IMR-90 (cell line): Measurements from ENCODE around the gene GARIN6. TPM values are rescaled to one million over a fixed set of nuclear protein-coding genes. Genes with fewer than 3 reads are reported as not detected.

ENCODE experiments used
- ATAC-seq: fragments of 200-7000 bp; cut with Tn5 transposase; 2 replicates; pipeline ENCODE4 v1.9.1; 2020; ENCODE audit warnings: low read depth, mild to moderate bottlenecking, moderate library complexity
- BruUV-seq: library from RNA; stranded (reverse); fragments of 400-500 nt; replicated peaks from 2 replicates; lab custom pipeline; 2021; lab: Mats Ljungman, UMichigan
- CTCF ChIA-PET: fragments of 300-600 bp; formaldehyde crosslinking; extraction: SDS; loops from one replicate; lab custom pipeline; 2021; ENCODE audit warnings: antibody characterized with exemption; lab: Yijun Ruan, JAX
- POLR2A ChIA-PET: fragments of 300-600 bp; sonication (Branson Sonifier 250); formaldehyde crosslinking; loops from one replicate; lab custom pipeline; 2022; ENCODE audit warnings: antibody characterized with exemption; ENCODE audit not compliant: unreplicated experiment; lab: Charles Lee
- DNase-seq: peaks from one replicate; pipeline ENCODE4 v3.0.0; 2013
- H2AFZ ChIP-seq: replicated peaks from 2 replicates; pipeline ENCODE3; 2013; ENCODE audit warnings: low read length, mild to moderate bottlenecking; ENCODE audit not compliant: poor library complexity
- H2AK5ac ChIP-seq: 2 replicates; pipeline ENCODE4 v1.6.1; 2013; ENCODE audit warnings: low read depth, low read length, inconsistent platforms
- H2AK9ac ChIP-seq: replicated peaks from 2 replicates; pipeline ENCODE3; 2013; ENCODE audit warnings: mild to moderate bottlenecking, low read depth, low read length, moderate library complexity; ENCODE audit not compliant: poor library complexity
- H2BK120ac ChIP-seq: 2 replicates; pipeline ENCODE4 v1.6.1; 2013; ENCODE audit warnings: low read depth, low read length, inconsistent platforms
- H2BK15ac ChIP-seq: 3 replicates; pipeline ENCODE4 v1.6.1; 2013; ENCODE audit warnings: low read depth, low read length, inconsistent platforms
- H2BK20ac ChIP-seq: 2 replicates; pipeline ENCODE4 v1.6.1; 2013; ENCODE audit warnings: low read depth, mild to moderate bottlenecking, inconsistent platforms, low read length, moderate library complexity
- H2BK5ac ChIP-seq: 2 replicates; pipeline ENCODE4 v1.6.1; 2013; ENCODE audit warnings: mild to moderate bottlenecking, low read depth, low read length, inconsistent platforms; ENCODE audit not compliant: poor library complexity, severe bottlenecking
- H3K14ac ChIP-seq: replicated peaks from 2 replicates; pipeline ENCODE4 v1.6.1; 2013; ENCODE audit warnings: low read depth, low read length, inconsistent platforms
- H3K18ac ChIP-seq: 2 replicates; pipeline ENCODE4 v1.6.1; 2013; ENCODE audit warnings: low read depth, low read length, control low read depth
- H3K23ac ChIP-seq: 2 replicates; pipeline ENCODE4 v1.6.1; 2013; ENCODE audit warnings: low read depth, low read length, inconsistent platforms
- H3K27ac ChIP-seq: 2 replicates; pipeline ENCODE4 v1.5.1; 2013; ENCODE audit warnings: mild to moderate bottlenecking, control low read depth, low read length; ENCODE audit not compliant: insufficient read depth
- H3K27me3 ChIP-seq: 2 replicates; pipeline ENCODE4 v1.6.1; 2013; ENCODE audit warnings: low read length; ENCODE audit not compliant: control insufficient read depth, insufficient read depth
- H3K36me3 ChIP-seq: 2 replicates; pipeline ENCODE4 v1.6.1; 2013; ENCODE audit warnings: low read length, mixed read lengths; ENCODE audit not compliant: control insufficient read depth, insufficient read depth
- H3K4ac ChIP-seq: 2 replicates; pipeline ENCODE4 v1.6.1; 2013; ENCODE audit warnings: low read depth, low read length, inconsistent platforms
- H3K4me1 ChIP-seq: 2 replicates; pipeline ENCODE4 v1.6.1; 2013; ENCODE audit warnings: low read length, mixed read lengths; ENCODE audit not compliant: control insufficient read depth, insufficient read depth
- H3K4me2 ChIP-seq: 2 replicates; pipeline ENCODE4 v1.6.1; 2013; ENCODE audit warnings: low read depth, mild to moderate bottlenecking, control low read depth, low read length, moderate library complexity
- H3K4me3 ChIP-seq: 2 replicates; pipeline ENCODE4 v1.5.1; 2013; ENCODE audit warnings: low read depth, mild to moderate bottlenecking, control low read depth, low read length, moderate library complexity; ENCODE audit not compliant: insufficient read depth
- H3K56ac ChIP-seq: 2 replicates; pipeline ENCODE4 v1.6.1; 2013; ENCODE audit warnings: low read length, inconsistent platforms; ENCODE audit not compliant: insufficient read depth; ENCODE audit errors: extremely low read depth
- H3K79me1 ChIP-seq, 2 experiments: 2 replicates each; pipeline ENCODE4 v1.6.1; 2013; ENCODE audit warnings: low read length in 2 of 2, inconsistent platforms in 1 of 2, low read depth in 1 of 2
- H3K9ac ChIP-seq: 2 replicates; pipeline ENCODE4 v1.6.1; 2013; ENCODE audit warnings: low read depth, low read length, control low read depth
- H3K9me1 ChIP-seq: 2 replicates; pipeline ENCODE4 v1.6.1; 2013; ENCODE audit warnings: low read length, inconsistent platforms; ENCODE audit not compliant: insufficient read depth
- H3K9me3 ChIP-seq: 2 replicates; pipeline ENCODE4 v1.6.1; 2013; ENCODE audit warnings: low read length; ENCODE audit not compliant: control insufficient read depth, insufficient read depth
- H4K20me1 ChIP-seq: 2 replicates; pipeline ENCODE4 v1.6.1; 2013; ENCODE audit warnings: low read length, inconsistent platforms; ENCODE audit not compliant: insufficient read depth
- H4K5ac ChIP-seq: 2 replicates; pipeline ENCODE4 v1.6.1; 2013; ENCODE audit warnings: mild to moderate bottlenecking, low read depth, low read length, control low read depth
- H4K8ac ChIP-seq, 2 experiments: 2 replicates each; pipeline ENCODE4 v1.6.1; 2013; ENCODE audit warnings: low read depth in 2 of 2, low read length in 2 of 2, control low read depth in 1 of 2, inconsistent platforms in 1 of 2
- H4K91ac ChIP-seq: 2 replicates; pipeline ENCODE4 v1.6.1; 2013; ENCODE audit warnings: low read depth, low read length, inconsistent platforms; ENCODE audit not compliant: insufficient read depth
- BHLHE40 ChIP-seq: fragments of 150-350 bp; IDR thresholded peaks from 2 replicates; pipeline ENCODE4 v1.6.1; 2016; ENCODE audit warnings: mild to moderate bottlenecking, low read depth, low read length
- CEBPB ChIP-seq: IDR thresholded peaks from 2 replicates; pipeline ENCODE4 v1.6.1; 2012; ENCODE audit warnings: low read depth, low read length, improper control_type of control experiment
- CHD1 ChIP-seq: IDR thresholded peaks from 2 replicates; pipeline ENCODE4 v1.6.1; 2012; ENCODE audit warnings: low read depth, low read length, improper control_type of control experiment
- FOS ChIP-seq: fragments of 150-350 bp; IDR thresholded peaks from 2 replicates; pipeline ENCODE4 v1.6.1; 2016; ENCODE audit warnings: low read depth, low read length
- MAFK ChIP-seq: IDR thresholded peaks from 2 replicates; pipeline ENCODE4 v1.6.1; 2012; ENCODE audit warnings: low read depth, low read length, improper control_type of control experiment
- MAZ ChIP-seq: IDR thresholded peaks from 2 replicates; pipeline ENCODE4 v1.6.1; 2012; ENCODE audit warnings: low read depth, mild to moderate bottlenecking, low read length, improper control_type of control experiment, moderate library complexity, borderline replicate concordance
- MXI1 ChIP-seq: IDR thresholded peaks from 2 replicates; pipeline ENCODE4 v1.6.1; 2012; ENCODE audit warnings: low read depth, mild to moderate bottlenecking, low read length, moderate library complexity, borderline replicate concordance
- NFE2L2 ChIP-seq: fragments of 150-350 bp; IDR thresholded peaks from 2 replicates; pipeline ENCODE4 v1.6.1; 2016; ENCODE audit warnings: low read depth, mild to moderate bottlenecking, low read length
- POLR2A ChIP-seq: IDR thresholded peaks from 2 replicates; pipeline ENCODE4 v1.6.1; 2012; ENCODE audit warnings: mild to moderate bottlenecking, low read depth, low read length
- RAD21 ChIP-seq: IDR thresholded peaks from 2 replicates; pipeline ENCODE4 v1.6.1; 2012; ENCODE audit warnings: low read length, improper control_type of control experiment
- RCOR1 ChIP-seq: IDR thresholded peaks from 2 replicates; pipeline ENCODE4 v1.6.1; 2012; ENCODE audit warnings: mild to moderate bottlenecking, low read length, improper control_type of control experiment; ENCODE audit not compliant: insufficient replicate concordance
- RFX5 ChIP-seq: IDR thresholded peaks from 2 replicates; pipeline ENCODE4 v1.8.0; 2012; ENCODE audit warnings: low read depth, mild to moderate bottlenecking, low read length, moderate library complexity
- SMC3 ChIP-seq: fragments of 150-350 bp; IDR thresholded peaks from 2 replicates; pipeline ENCODE4 v1.6.1; 2016; ENCODE audit warnings: low read depth, mild to moderate bottlenecking, antibody characterized with exemption, low read length, moderate library complexity
- WGBS, 2 experiments: methylation state at CpG; one replicate each; pipeline versions ENCODE4 v1.1.5 to v1.1.7; 2013; ENCODE audit warnings: missing lambda C conversion rate in 2 of 2; ENCODE audit not compliant: insufficient read length in 1 of 2; ENCODE audit errors: extremely low coverage in 2 of 2; 5-methylcytosine and 5-hydroxymethylcytosine counted together
- dilution Hi-C: fragments of 300-500 bp; cut with HindIII; formaldehyde crosslinking; loops from one replicate; pipeline ENCODE4 v1.14.3; 2018; ENCODE audit warnings: low sequenced_read_pairs; ENCODE audit not compliant: unreplicated experiment
- in situ Hi-C: fragments of 300-500 bp; cut with MboI; formaldehyde crosslinking; loops from 3 replicates; pipeline ENCODE4 v1.14.3; 2019; ENCODE audit warnings: low sequenced_read_pairs, inconsistent platforms, mixed read lengths
- intact Hi-C: fragments of 100-400 bp; cut with micrococcal nuclease; formaldehyde crosslinking; loops from 2 replicates; pipeline ENCODE4 v1.10.0; 2022
- polyA plus RNA-seq, 3 experiments: library from polyadenylated mRNA; depleted of rRNA; stranded (reverse); fragments of >200 nt; gene quantifications; 2 replicates each; pipeline ENCODE4 v1.2.3, GENCODE V29; 2012; ENCODE audit warnings: low replicate concordance in 1 of 3
- total RNA-seq: library from RNA; depleted of rRNA; stranded (reverse); fragments of >200 nt; gene quantifications from 2 replicates; pipeline ENCODE4 v1.2.3, GENCODE V29; 2012
- TF ChIP-seq, protein P1 (sequence below): fragments of 150-350 bp; IDR thresholded peaks from 2 replicates; pipeline ENCODE4 v1.6.1; 2017; ENCODE audit warnings: mild to moderate bottlenecking, antibody characterized with exemption, low read length, low read depth
- TF ChIP-seq, protein P2 (sequence below): fragments of 150-350 bp; IDR thresholded peaks from 2 replicates; pipeline ENCODE4 v1.6.1; 2016; ENCODE audit warnings: low read depth, mild to moderate bottlenecking, low read length, moderate library complexity, borderline replicate concordance
- TF ChIP-seq, protein P3 (sequence below): conservative IDR thresholded peaks from 2 replicates; pipeline ENCODE4 v1.5.1; 2012; ENCODE audit warnings: mild to moderate bottlenecking, low read depth, low read length, improper control_type of control experiment

Gene GARIN6
- total and polyA plus RNA-seq, 2 of the 4 experiments (the other 2 are of a cell fraction), result not detected

DNA sequence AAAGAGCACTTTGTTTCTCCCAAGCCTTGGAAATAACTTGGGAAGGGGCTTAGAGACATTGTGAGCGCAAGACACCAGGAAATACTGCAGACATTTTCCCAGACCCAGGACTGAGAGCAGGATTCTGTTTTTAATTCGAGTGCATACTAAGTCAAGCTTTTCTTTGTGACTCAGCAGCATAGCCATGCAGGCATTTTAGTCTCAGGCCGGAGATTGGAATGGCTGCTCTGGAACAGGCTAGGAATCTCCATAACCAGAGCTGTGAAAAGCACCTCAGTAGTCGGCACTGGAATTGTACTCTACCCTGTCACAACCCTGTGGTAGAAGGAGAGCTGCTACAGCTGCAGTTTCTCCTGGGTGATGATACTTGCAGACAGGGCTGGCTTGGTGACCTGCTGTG is 28.9 kb upstream of the GARIN6 start:
- Histone ChIP-seq H3K4ac (no peak overlapping the region), H3K4me3 (no peak overlapping the region), H3K79me1 (no peaks in the 10 kb centered on the region), H4K20me1 (no peaks in the 10 kb centered on the region), H4K5ac (no peak overlapping the region), H3K27me3 (no peaks in the 10 kb centered on the region), H3K4me2 (no peak overlapping the region), H3K56ac (no peak overlapping the region), H4K8ac (no peak overlapping the region), H2AK5ac (no peak overlapping the region), H2AK9ac (no peak overlapping the region), H3K9me3 (peaks cover 16% of the 10 kb centered on the region), H3K4me1 (no peaks in the 10 kb centered on the region), H2BK120ac (no peak overlapping the region), H3K27ac (no peak overlapping the region), H2AFZ (no peak overlapping the region), H2BK20ac (no peak overlapping the region), H2BK5ac (no peak overlapping the region), H3K23ac (no peak overlapping the region), H3K14ac (no peak overlapping the region), H3K9ac (no peak overlapping the region), H3K18ac (no peak overlapping the region), H3K9me1 (no peaks in the 10 kb centered on the region), H2BK15ac (no peak overlapping the region), H3K36me3 (no peaks in the 10 kb centered on the region), H4K91ac (no peak overlapping the region)
- ChIA-PET POLR2A (no interaction called here), CTCF (no interaction called here)
- no peak for TF ChIP-seq BHLHE40
- TF ChIP-seq MAFK, result no peak
- no peak for TF ChIP-seq MAZ
- TF ChIP-seq FOS, result no peak
- TF ChIP-seq MXI1, result no peak
- no peak for TF ChIP-seq RCOR1
- TF ChIP-seq, protein P1, sequence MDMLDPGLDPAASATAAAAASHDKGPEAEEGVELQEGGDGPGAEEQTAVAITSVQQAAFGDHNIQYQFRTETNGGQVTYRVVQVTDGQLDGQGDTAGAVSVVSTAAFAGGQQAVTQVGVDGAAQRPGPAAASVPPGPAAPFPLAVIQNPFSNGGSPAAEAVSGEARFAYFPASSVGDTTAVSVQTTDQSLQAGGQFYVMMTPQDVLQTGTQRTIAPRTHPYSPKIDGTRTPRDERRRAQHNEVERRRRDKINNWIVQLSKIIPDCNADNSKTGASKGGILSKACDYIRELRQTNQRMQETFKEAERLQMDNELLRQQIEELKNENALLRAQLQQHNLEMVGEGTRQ, result no peak
- no peak for TF ChIP-seq SMC3
- no peak for TF ChIP-seq RAD21
- no peak for TF ChIP-seq POLR2A
- TF ChIP-seq CEBPB, result no peak
- TF ChIP-seq, protein P2, sequence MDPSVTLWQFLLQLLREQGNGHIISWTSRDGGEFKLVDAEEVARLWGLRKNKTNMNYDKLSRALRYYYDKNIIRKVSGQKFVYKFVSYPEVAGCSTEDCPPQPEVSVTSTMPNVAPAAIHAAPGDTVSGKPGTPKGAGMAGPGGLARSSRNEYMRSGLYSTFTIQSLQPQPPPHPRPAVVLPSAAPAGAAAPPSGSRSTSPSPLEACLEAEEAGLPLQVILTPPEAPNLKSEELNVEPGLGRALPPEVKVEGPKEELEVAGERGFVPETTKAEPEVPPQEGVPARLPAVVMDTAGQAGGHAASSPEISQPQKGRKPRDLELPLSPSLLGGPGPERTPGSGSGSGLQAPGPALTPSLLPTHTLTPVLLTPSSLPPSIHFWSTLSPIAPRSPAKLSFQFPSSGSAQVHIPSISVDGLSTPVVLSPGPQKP, result no peak
- no peak for TF ChIP-seq RFX5
- TF ChIP-seq, protein P3, sequence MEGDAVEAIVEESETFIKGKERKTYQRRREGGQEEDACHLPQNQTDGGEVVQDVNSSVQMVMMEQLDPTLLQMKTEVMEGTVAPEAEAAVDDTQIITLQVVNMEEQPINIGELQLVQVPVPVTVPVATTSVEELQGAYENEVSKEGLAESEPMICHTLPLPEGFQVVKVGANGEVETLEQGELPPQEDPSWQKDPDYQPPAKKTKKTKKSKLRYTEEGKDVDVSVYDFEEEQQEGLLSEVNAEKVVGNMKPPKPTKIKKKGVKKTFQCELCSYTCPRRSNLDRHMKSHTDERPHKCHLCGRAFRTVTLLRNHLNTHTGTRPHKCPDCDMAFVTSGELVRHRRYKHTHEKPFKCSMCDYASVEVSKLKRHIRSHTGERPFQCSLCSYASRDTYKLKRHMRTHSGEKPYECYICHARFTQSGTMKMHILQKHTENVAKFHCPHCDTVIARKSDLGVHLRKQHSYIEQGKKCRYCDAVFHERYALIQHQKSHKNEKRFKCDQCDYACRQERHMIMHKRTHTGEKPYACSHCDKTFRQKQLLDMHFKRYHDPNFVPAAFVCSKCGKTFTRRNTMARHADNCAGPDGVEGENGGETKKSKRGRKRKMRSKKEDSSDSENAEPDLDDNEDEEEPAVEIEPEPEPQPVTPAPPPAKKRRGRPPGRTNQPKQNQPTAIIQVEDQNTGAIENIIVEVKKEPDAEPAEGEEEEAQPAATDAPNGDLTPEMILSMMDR, result no peak
- TF ChIP-seq CHD1, result no peak
- TF ChIP-seq NFE2L2, result no peak
- intact Hi-C loops (no loop called here), in situ Hi-C loops (no loop called here), dilution Hi-C loops (no loop called here)
- ATAC-seq (no peak), DNase-seq (no peak)
- BruUV-seq, result no TSS peak
- WGBS, 2 experiments, result 52% methylated on average over 3 of the region's 4 CpGs; no CpG with 5 or more reads in 1 of the 2 experiments
